GM19099 (cell line): ENCODE results near the gene CALB2.

Experiments used
- POLR2A ChIP-seq: IDR thresholded peaks from 3 replicates; pipeline ENCODE4 v1.6.1; 2011; ENCODE audit warnings: low read depth; ENCODE audit not compliant: insufficient read length; ENCODE audit errors: extremely low read depth

The CALB2 gene

DNA sequence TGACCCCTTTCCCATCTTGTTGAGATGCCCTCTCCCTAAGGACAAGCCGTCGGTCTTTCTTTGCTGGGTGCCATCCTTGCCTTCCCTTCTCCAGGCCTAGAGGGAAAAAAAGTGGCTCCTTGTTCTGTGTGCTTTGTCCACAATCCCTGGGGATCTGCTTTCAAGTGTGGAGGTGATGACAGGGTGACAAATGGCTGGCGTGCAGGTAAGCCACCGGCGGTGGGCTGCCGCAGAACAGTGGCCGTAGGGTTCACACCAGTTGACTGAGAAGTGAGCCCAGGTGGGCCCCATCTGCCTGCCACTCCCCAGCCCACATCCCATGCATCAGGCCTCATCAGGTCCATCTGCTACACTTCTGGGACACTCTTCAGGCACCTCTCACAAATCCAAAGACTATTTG is 11.4 kb upstream of the CALB2 start:
- no peak for TF ChIP-seq POLR2A

DNA sequence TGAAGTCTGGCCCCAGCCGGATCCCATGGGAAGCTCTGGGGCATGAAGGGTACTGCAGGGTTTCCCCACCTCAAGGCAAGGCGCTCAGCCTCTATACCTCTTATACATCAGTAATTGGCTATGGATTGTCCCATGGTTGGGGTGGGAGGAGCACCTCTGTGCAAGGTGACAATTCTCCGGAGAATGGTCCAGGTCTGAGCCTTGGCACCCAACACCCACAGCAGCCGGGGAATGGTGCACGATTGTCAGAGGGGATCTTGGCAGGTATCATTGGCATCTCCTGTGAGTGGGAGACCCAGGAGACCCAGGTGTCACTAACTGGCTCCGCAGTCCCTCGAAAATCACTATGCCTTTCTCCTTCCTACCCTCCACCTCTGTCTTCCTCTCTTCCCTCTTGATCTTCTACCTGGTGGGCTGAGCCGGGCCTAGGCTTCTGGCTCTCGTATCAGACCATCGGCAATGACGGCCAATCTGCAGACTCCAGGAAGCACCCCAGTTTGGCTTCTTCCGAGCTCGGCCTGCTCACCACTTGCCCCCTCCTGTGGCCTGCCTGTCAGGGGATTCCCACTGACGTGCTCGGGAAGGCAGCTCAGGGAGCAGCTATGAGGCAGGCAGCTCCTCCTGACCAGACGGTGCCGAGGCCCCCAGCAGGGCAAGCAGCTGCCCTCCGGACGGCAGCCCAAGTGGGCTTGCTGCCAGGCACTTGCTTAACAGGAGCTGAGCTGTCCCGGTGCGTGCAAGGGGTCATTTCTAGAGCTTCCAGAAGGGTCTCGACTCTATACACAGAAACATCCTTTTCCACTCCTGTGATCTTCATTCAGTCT is 10.0 kb upstream of the CALB2 start:
- TF ChIP-seq POLR2A: no peak

DNA sequence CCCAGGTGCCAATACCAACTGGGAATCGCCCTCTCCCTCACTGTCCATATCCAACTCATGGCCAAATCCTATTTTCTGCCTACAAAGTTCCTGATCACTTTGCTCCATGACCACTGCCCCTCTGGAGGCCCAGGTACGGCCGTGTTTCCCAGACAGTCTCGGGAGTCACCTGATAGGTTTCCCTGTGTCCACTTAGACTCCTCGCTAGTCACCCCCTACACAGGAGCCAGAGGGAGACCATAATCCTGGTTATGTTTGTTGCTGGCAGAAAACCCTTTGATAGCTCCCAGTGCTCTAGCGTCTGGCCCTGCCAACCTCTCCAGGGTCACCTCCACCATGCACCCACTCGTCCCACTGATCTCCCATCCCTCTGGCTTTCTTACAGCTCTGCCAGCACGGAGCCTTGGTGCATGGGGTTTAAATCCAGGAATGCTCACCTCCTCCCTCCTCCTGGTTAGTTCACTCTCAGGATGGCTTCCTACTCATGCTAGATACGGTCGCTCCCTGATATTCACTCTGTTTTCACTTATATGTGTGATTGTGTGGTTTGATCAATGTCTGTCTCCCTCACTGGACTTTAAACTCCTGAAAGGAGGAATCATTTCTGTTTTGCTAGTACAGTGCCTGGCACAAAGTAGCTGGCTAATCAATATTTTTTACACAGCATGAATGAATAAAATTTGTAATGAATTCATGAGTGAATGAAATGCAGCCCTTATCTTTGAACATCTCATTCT is 7.5 kb upstream of the CALB2 start:
- TF ChIP-seq POLR2A: no peak

DNA sequence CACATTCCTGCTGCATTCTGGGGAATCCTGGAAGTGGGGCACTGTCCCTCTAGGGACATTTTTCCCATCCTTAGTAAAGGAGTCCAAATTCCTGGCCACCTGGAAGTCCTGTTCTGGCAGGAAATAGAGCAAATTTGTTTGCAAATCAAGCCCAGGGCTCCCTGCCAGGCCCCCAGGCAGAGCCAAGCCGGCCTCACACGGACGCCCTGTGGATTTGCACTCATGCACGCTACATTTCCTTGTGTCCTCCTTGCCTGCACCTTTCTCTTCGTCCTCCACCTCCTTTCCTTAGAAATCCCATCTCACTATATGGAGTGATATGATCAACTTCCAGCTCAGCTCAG is 7.0 kb upstream of the CALB2 start:
- TF ChIP-seq POLR2A: no peak

DNA sequence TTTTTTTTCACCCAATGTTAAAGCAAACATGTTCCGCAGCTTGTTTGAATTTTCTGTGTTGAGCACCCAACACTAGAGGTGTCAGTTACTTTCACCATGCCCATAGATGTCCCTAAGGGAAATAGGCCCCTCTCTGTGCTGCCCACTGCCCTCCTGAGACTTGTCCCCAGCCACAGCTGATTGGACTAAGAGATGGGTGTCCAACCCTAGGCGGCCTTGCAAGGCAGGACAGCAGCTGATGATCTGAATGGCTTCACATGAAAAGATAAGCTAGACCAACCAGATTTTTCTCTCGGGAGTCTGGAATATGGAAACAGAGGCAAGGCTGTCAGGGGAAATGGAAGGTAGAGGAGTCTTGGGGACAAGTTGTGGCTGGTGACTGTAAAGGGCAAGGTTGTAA is 6.1 kb upstream of the CALB2 start:
- TF ChIP-seq POLR2A: no peak

DNA sequence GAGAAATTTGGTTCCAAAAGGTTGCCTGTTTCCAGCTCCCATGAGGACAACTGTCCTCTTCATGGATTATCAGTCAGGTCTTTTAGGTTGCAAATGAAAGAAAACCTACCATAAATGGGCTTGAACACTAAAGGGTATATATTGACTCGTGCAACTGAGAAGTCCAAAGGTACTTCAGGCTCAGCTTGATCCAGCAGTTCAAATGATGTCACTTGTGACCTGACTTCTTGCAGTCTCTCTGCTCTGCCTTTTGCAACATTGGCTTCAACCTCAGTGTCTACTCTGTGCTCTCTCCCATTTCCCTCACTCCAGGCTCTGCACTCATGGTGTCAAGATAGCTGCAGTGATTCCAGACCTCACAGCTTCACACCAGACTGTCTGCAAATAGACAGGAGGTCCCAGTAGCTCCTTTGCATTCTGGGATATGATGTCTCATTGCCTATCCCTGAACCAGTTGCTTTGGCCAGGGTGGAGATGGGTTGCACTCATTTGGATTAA is 5.5 kb upstream of the CALB2 start:
- TF ChIP-seq POLR2A: no peak

DNA sequence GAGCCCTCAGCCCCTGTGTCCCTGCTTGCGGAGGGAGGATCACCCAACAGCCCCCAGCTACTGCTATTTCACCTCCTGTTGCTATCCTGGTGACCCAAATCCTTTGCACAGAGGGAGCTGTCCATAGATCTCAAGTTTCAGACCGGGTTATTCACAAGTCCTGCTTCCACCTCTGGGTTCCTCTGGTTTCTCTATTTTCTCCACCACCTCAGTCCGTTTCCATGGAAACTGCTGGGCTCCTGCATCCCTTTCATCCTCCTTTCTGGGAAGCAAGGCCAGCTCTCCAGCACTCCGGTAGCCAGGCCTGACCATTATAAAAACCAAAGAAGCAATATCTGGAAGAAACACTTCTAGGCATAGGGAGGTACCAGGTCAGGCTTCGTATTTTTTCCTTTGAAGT is 4.8 kb upstream of the CALB2 start:
- no peak for TF ChIP-seq POLR2A

DNA sequence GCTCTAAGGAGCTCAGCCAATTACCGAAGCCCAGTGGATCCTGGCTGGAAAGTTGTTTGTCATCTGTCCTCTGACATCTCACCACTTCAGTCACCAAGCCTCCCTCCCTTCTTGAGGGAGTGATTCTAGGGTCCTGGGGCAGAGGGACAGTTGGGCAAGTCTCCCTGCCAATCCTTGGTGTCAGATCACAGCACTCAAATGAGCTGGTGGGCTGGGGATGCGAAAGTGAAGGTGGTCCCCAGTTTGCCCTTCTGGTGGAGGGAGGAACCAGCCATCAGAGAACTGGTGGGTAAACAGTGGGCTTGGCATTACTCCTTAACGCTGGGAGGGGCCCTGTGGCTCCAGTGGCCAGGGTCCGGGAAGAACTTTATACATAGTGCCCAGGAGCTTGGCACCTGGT is 4.4 kb upstream of the CALB2 start:
- no peak for TF ChIP-seq POLR2A

DNA sequence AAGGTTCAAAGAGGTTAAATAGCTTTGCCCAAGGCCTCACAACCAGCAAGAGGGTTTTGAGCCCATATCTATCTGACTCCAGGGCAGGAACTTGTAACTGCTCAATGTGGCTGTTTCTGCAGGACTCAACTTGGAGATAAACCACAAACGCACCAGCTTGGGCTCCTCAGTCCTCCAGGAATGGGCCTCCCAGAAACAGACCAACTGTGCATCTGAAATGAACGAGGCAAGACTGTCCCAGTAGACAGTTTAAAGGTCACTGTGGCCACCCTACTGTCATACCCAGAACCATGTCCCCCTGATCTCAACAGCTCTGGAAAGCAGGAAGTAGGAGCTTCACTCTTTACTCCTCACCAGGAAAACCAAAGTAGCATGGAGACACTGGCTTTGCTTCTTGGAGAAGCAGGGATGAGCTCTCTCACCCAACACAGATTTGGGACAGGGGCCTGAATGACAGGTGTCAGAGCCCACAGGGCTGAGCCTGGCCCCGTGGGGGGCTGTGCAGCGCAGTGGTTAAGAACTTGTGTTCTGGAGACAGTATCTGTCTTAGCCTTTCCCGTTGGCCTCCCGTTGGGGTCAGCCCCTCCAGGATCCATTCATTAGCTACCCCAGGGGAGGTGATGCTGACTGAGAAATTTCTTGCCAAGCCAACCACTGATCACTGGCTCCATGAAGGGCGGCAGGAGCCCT is 2.3 kb upstream of the CALB2 start:
- no peak for TF ChIP-seq POLR2A

DNA sequence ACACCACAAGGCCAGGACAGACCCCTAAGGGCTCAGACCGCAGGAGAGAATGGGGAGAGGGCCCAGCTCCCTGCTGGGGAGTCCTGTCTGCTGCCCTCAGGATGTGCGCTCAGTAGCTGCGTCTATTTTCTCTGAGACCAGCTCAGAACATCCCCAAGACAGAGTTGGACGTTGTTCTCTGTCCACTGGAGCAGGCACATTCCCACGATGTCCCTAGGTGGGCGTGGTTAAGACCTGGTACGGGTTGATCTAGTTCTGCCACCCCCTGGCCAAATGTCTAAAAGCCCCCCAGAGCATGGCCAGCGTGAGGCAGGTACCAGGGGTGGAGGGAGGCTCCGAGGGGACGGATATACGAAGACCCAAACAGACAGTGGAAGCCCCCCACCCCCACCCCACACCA is 842 bp upstream of the CALB2 start:
- TF ChIP-seq POLR2A: no peak

DNA sequence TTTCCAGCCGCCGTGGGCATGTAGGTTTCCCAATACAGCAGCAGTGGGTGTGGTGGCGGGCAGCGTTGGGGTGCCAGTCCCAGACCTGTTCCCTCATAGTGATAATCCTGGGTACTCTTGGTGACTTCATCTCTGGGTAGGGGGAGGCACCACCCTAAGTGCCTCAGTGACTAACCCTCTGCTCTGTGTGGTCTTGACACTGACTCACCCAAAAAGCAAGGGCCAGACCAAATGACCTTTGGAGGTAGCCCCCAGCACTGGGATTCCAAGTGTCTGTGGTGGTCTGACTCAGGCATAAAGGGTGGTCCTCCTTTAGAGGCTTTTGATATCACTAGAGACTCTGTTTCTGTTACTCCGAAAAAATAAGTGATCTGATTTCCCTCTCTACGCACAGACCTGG is 908 bp downstream of the CALB2 start:
- no peak for TF ChIP-seq POLR2A

DNA sequence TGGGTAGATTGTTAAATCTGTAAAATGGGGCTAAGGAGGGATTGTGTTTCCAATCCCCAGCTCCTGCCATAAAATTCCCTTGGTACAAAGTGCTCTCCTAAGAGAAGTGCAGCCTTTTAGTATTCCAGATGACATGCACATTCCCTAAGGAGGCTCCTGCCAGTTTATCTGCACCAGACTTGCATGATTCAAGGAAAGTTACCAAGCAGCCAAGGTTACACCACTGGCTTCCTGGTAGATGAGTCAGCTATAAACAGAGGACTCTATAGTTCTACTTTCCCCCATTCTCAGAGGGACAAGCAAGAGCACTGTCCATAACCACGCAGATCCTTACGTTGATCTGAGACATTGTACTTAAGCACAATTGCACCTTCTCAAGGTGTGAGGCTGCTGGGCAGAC is 1.9 kb downstream of the CALB2 start:
- no peak for TF ChIP-seq POLR2A

DNA sequence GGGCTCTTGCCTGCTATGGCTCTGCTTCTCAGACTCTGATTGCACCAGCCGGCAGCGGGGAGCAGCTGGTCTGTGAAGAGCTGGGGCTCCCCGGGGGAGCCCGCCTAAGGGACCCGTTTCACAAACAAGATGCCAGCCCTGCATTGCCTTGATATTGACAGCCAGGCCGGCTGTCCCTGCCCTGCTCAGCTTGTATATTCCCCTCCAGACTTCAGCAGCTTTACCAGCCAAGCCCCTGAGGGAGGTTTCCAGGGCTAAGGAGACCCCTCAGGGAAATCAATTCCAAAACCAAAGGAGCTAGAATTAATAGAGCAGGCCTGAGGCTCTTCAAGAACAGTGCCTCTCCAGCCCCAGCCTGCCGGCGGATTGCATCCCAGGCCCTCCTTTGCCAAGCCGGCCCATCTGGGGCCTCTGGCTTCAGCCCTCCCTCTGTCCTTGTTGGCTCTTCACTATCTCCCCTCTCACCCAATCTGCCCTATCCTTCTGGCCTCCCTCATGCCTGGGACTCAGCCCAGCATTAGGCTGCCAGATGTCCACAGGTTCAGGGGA is 5.7 kb downstream of the CALB2 start:
- TF ChIP-seq POLR2A: no peak

DNA sequence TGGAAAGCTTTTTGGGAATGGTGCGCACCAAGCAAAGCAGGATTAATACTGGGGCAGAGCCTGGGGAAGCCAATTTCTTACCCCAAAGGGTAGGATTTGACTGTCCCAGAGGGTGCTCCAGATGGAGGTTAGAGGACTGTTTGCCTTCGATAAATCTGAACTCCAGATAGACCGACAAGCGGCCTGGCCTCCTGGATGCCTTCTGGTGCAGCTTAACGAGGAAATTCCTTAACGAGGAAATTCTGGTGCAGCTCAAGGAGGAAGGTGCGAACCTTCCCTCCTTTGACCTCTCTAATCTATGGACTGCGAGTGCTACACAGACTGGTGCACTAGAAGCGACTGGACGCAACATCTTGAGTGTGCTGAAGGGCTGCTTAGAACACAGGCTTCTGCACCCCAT is 6.5 kb downstream of the CALB2 start:
- TF ChIP-seq POLR2A: no peak

DNA sequence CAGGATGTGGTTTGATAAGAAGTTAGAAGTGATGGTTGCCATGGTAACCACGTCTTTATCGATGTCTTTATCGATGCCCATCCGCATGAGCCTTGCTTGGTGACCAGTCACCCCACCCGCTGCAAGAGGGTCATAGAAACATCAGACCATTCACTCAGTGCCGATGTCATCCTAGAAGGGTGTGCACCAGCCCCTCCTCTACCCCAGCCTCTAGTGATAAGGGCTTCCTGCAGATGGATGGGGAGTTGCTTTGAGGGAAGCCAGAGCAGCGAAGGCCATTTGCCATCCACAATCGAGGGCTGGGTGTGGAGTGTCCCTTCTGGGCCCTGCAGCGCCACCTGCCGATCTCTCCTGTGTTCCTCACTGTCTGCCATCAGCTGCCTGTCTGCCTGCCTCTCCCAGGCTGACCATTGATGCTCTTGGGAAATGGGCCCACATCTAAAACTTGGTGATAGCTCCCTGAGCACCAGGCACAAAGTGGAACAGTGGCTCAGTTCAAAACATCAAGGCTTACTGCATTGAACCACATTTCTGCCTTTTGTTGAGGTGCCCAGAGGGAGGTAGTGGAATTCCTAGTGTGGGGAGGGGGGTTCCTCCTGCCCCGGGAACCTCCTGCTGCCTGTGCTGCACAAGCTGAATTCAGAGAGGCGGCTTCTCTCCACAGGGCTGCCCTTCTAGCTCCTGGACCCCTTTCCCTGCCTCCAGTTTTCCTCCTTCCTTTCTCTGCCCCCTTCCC is 8.9 kb downstream of the CALB2 start:
- TF ChIP-seq POLR2A: no peak
